Neural cell (in vitro differentiated cells): ENCODE results near the gene ACBD5. TPM values are rescaled to one million over a fixed set of nuclear protein-coding genes. Genes with fewer than 3 reads are reported as not detected.

Experiments
- H2AFZ ChIP-seq: fragments of 200-600, 300-800 bp; sonication (generic), shearing (Covaris generic); 2 replicates; pipeline ENCODE4 v1.6.0; 2014; ENCODE audit warnings: low read depth, mild to moderate bottlenecking, antibody characterized with exemption, low read length, moderate library complexity
- H3F3A ChIP-seq: fragments of 200-600 bp; shearing (Covaris generic); 2 replicates; pipeline ENCODE4 v1.6.1; 2016; ENCODE audit warnings: mild to moderate bottlenecking, moderate library complexity, mixed read lengths, antibody characterized with exemption, low read length; ENCODE audit not compliant: insufficient read depth, poor library complexity, severe bottlenecking
- H3K27ac ChIP-seq: fragments of 200-600, 300-800 bp; sonication (generic), shearing (Covaris generic); 2 replicates; pipeline ENCODE4 v1.5.1; 2014; ENCODE audit warnings: mild to moderate bottlenecking, low read length, moderate library complexity
- H3K27me3 ChIP-seq: fragments of 300-800, 200-600 bp; sonication (generic), shearing (Covaris generic); 2 replicates; pipeline ENCODE4 v1.6.0; 2014; ENCODE audit warnings: mild to moderate bottlenecking, low read depth, low read length, moderate library complexity; ENCODE audit not compliant: insufficient read depth
- H3K36me3 ChIP-seq: fragments of 300-800, 200-600 bp; sonication (generic), shearing (Covaris generic); 2 replicates; pipeline ENCODE4 v1.5.1; 2014; ENCODE audit warnings: mild to moderate bottlenecking, antibody characterized with exemption, low read length, moderate library complexity; ENCODE audit not compliant: insufficient read depth
- H3K4me2 ChIP-seq: fragments of 300-800, 200-600 bp; sonication (generic), shearing (Covaris generic); 2 replicates; pipeline ENCODE4 v1.6.0; 2014; ENCODE audit warnings: mild to moderate bottlenecking, low read length
- H3K4me3 ChIP-seq: fragments of 300-800, 200-600 bp; sonication (generic), shearing (Covaris generic); 2 replicates; pipeline ENCODE4 v1.5.1; 2014; ENCODE audit warnings: mild to moderate bottlenecking, low read length, moderate library complexity
- H3K79me2 ChIP-seq: fragments of 200-600 bp; shearing (Covaris generic); replicated peaks from 2 replicates; pipeline ENCODE4 v1.6.0; 2014; ENCODE audit warnings: mild to moderate bottlenecking, low read length, moderate library complexity; ENCODE audit not compliant: insufficient read depth
- H3K9ac ChIP-seq: fragments of 300-800, 200-600 bp; sonication (generic), shearing (Covaris generic); 2 replicates; pipeline ENCODE4 v1.6.1; 2016; ENCODE audit warnings: mild to moderate bottlenecking, low read length, mixed read lengths
- H3K9me2 ChIP-seq: fragments of 200-600 bp; shearing (Covaris generic); 2 replicates; pipeline ENCODE4 v1.6.1; 2016; ENCODE audit warnings: mild to moderate bottlenecking, low read length, mixed read lengths; ENCODE audit not compliant: insufficient read depth
- H3K9me3 ChIP-seq: fragments of 200-600, 300-800 bp; sonication (generic), shearing (Covaris generic); 2 replicates; pipeline ENCODE4 v1.6.1; 2016; ENCODE audit warnings: mild to moderate bottlenecking, mixed run types, low read length, moderate library complexity, mixed read lengths
- H4K20me1 ChIP-seq: fragments of 200-600 bp; shearing (Covaris generic); 2 replicates; pipeline ENCODE4 v1.6.1; 2016; ENCODE audit warnings: mild to moderate bottlenecking, mixed run types; ENCODE audit not compliant: insufficient read depth
- EP300 ChIP-seq: fragments of 450-650 bp; conservative IDR thresholded peaks from 2 replicates; pipeline ENCODE4 v1.6.1; 2014; ENCODE audit warnings: antibody characterized with exemption, mild to moderate bottlenecking, moderate library complexity; ENCODE audit not compliant: poor library complexity, severe bottlenecking
- EZH2 ChIP-seq: fragments of 200-600, 300-800 bp; shearing (Covaris generic), sonication (generic); IDR thresholded peaks from 2 replicates; pipeline ENCODE4 v1.6.1; 2014; ENCODE audit warnings: antibody characterized with exemption, low read length, borderline replicate concordance, mild to moderate bottlenecking; ENCODE audit not compliant: insufficient read depth, poor library complexity, severe bottlenecking
- MXI1 ChIP-seq: fragments of 450-650 bp; conservative IDR thresholded peaks from 2 replicates; pipeline ENCODE4 v1.6.1; 2014; ENCODE audit warnings: antibody characterized with exemption, mild to moderate bottlenecking; ENCODE audit not compliant: poor library complexity, severe bottlenecking
- POLR2AphosphoS5 ChIP-seq: IDR thresholded peaks from 2 replicates; pipeline ENCODE4 v1.6.1; 2012
- RAD21 ChIP-seq: fragments of 450-650 bp; conservative IDR thresholded peaks from 2 replicates; pipeline ENCODE4 v1.6.1; 2014; ENCODE audit warnings: antibody characterized with exemption, mild to moderate bottlenecking, moderate library complexity
- SMC3 ChIP-seq: fragments of 450-650 bp; conservative IDR thresholded peaks from 2 replicates; pipeline ENCODE4 v1.6.1; 2014; ENCODE audit warnings: antibody characterized with exemption, mild to moderate bottlenecking, moderate library complexity; ENCODE audit not compliant: poor library complexity
- TAF1 ChIP-seq: IDR thresholded peaks from 2 replicates; pipeline ENCODE4 v1.6.1; 2012; ENCODE audit warnings: low read depth
- polyA plus RNA-seq: library from polyadenylated mRNA; depleted of rRNA; stranded (reverse); fragments of >200 nt; gene quantifications from 2 replicates; pipeline ENCODE4 v1.2.3, GENCODE V29; 2014
- TF ChIP-seq, protein P1 (sequence below): fragments of 450-650 bp; IDR thresholded peaks from 2 replicates; pipeline ENCODE4 v1.5.1; 2014; ENCODE audit warnings: antibody characterized with exemption, mild to moderate bottlenecking, moderate library complexity; ENCODE audit not compliant: poor library complexity, severe bottlenecking
- TF ChIP-seq, protein P2 (sequence below): IDR thresholded peaks from 2 replicates; pipeline ENCODE4 v1.6.1; 2012; ENCODE audit warnings: borderline replicate concordance

ACBD5 gene
- polyA plus RNA-seq, 1 donor from 2014 or later = 44.8 TPM

DNA sequence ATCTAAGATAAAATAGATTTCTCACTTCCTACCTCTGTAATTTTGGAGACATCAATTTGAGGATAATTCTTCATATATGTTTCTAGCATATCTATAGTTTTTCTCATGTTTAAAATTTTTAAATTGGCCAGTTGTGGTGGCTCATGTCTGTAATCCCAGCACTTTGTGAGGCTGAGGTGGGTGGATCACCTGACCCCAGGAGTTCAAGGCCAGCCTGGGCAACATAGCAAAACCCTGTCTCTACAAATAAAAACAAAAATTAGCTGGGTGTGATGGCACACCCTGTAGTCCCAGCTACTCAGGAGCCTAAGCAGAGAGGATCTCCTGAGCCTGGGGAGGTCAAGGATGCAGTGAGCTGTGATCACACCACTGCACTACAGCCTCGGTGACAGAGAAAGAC lies 4.9 kb downstream of the ACBD5 start:
- TF ChIP-seq RAD21 = no peak
- TF ChIP-seq, protein P1, sequence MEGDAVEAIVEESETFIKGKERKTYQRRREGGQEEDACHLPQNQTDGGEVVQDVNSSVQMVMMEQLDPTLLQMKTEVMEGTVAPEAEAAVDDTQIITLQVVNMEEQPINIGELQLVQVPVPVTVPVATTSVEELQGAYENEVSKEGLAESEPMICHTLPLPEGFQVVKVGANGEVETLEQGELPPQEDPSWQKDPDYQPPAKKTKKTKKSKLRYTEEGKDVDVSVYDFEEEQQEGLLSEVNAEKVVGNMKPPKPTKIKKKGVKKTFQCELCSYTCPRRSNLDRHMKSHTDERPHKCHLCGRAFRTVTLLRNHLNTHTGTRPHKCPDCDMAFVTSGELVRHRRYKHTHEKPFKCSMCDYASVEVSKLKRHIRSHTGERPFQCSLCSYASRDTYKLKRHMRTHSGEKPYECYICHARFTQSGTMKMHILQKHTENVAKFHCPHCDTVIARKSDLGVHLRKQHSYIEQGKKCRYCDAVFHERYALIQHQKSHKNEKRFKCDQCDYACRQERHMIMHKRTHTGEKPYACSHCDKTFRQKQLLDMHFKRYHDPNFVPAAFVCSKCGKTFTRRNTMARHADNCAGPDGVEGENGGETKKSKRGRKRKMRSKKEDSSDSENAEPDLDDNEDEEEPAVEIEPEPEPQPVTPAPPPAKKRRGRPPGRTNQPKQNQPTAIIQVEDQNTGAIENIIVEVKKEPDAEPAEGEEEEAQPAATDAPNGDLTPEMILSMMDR = no peak
- TF ChIP-seq, protein P2, sequence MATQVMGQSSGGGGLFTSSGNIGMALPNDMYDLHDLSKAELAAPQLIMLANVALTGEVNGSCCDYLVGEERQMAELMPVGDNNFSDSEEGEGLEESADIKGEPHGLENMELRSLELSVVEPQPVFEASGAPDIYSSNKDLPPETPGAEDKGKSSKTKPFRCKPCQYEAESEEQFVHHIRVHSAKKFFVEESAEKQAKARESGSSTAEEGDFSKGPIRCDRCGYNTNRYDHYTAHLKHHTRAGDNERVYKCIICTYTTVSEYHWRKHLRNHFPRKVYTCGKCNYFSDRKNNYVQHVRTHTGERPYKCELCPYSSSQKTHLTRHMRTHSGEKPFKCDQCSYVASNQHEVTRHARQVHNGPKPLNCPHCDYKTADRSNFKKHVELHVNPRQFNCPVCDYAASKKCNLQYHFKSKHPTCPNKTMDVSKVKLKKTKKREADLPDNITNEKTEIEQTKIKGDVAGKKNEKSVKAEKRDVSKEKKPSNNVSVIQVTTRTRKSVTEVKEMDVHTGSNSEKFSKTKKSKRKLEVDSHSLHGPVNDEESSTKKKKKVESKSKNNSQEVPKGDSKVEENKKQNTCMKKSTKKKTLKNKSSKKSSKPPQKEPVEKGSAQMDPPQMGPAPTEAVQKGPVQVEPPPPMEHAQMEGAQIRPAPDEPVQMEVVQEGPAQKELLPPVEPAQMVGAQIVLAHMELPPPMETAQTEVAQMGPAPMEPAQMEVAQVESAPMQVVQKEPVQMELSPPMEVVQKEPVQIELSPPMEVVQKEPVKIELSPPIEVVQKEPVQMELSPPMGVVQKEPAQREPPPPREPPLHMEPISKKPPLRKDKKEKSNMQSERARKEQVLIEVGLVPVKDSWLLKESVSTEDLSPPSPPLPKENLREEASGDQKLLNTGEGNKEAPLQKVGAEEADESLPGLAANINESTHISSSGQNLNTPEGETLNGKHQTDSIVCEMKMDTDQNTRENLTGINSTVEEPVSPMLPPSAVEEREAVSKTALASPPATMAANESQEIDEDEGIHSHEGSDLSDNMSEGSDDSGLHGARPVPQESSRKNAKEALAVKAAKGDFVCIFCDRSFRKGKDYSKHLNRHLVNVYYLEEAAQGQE = no peak
- no peak for TF ChIP-seq TAF1
- no peak for TF ChIP-seq POLR2AphosphoS5
- no peak for TF ChIP-seq EZH2
- TF ChIP-seq EP300 = no peak
- no peak for TF ChIP-seq SMC3
- TF ChIP-seq MXI1 = no peak
- Histone ChIP-seq H3K9me3 (no peaks in the 10 kb centered on the region), H3K9me2 (no peaks in the 10 kb centered on the region), H4K20me1 (no peaks in the 10 kb centered on the region), H3K4me2 (no peak overlapping the region), H2AFZ (no peak overlapping the region), H3K27ac (no peak overlapping the region), H3K36me3 (no peaks in the 10 kb centered on the region), H3K4me3 (no peak overlapping the region), H3K27me3 (no peaks in the 10 kb centered on the region), H3K79me2 (peaks cover 12% of the 10 kb centered on the region), H3K9ac (no peak overlapping the region), H3F3A (peaks cover 3% of the 10 kb centered on the region)

DNA sequence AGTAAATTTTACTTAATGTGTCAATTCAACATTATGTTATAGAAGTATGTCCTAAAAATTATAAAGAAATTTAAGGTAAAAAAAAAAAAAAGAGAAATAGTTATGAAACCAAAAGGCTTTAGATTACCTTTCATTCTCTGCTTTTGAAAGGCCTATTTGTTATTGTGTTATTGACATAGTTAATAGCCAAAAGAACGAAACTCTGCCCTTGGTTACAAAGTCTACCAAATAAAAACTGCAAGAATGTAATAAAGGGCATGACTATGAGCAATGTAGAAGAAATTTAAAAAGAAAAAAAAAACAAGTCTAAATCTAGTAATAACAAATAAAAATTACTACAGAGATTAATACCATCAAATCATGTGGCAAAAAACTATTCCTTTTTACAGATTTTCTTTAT lies 10.6 kb downstream of the ACBD5 start:
- Histone ChIP-seq H3K79me2 (no peaks in the 10 kb centered on the region), H3K4me3 (no peak overlapping the region), H3K36me3 (no peaks in the 10 kb centered on the region), H2AFZ (no peak overlapping the region), H3K27ac (no peak overlapping the region), H3K9ac (no peak overlapping the region), H3K9me2 (no peaks in the 10 kb centered on the region), H3F3A (no peaks in the 10 kb centered on the region), H3K4me2 (no peak overlapping the region), H3K9me3 (no peaks in the 10 kb centered on the region), H4K20me1 (no peaks in the 10 kb centered on the region), H3K27me3 (no peaks in the 10 kb centered on the region)
- no peak for TF ChIP-seq TAF1
- no peak for TF ChIP-seq MXI1
- TF ChIP-seq EP300 = no peak
- TF ChIP-seq, protein P2 = no peak
- TF ChIP-seq POLR2AphosphoS5 = no peak
- TF ChIP-seq, protein P1 = no peak
- no peak for TF ChIP-seq RAD21
- no peak for TF ChIP-seq EZH2
- TF ChIP-seq SMC3 = no peak
